Smooth muscle cell (in vitro differentiated cells): ENCODE results near the gene ODC1. TPM values are rescaled to one million over a fixed set of nuclear protein-coding genes. Genes with fewer than 3 reads are reported as not detected.
A peak's percentile ranks its signal among the peaks of the same experiment; 100 is the strongest.

Source experiments
- DNase-seq: peaks from one replicate; lab custom pipeline; 2025; ENCODE audit not compliant: unreplicated experiment; lab: John Stamatoyannopoulos, UW
- H2AFZ ChIP-seq: fragments of 200-600 bp; sonication (generic); 2 replicates; pipeline ENCODE4 v1.6.0; 2016; ENCODE audit warnings: antibody characterized with exemption, low read depth, mild to moderate bottlenecking
- H3F3A ChIP-seq: fragments of 200-600 bp; sonication (generic); 2 replicates; pipeline ENCODE4 v1.6.0; 2017; ENCODE audit warnings: antibody characterized with exemption, low read depth
- H3K27ac ChIP-seq: fragments of 200-600 bp; sonication (generic); 2 replicates; pipeline ENCODE4 v1.5.1; 2016; ENCODE audit warnings: low read depth, mild to moderate bottlenecking
- H3K27me3 ChIP-seq: fragments of 200-600 bp; sonication (generic); 2 replicates; pipeline ENCODE4 v1.6.1; 2016; ENCODE audit warnings: low read depth, mild to moderate bottlenecking
- H3K36me3 ChIP-seq: fragments of 200-600 bp; sonication (generic); 2 replicates; pipeline ENCODE4 v1.5.1; 2016; ENCODE audit warnings: low read depth
- H3K4me1 ChIP-seq: fragments of 200-600 bp; sonication (generic); 2 replicates; pipeline ENCODE4 v1.5.1; 2016; ENCODE audit warnings: low read depth
- H3K4me2 ChIP-seq: fragments of 200-600 bp; sonication (generic); 2 replicates; pipeline ENCODE4 v1.6.0; 2016; ENCODE audit warnings: mild to moderate bottlenecking
- H3K4me3 ChIP-seq: fragments of 200-600 bp; sonication (generic); 2 replicates; pipeline ENCODE4 v1.5.1; 2016; ENCODE audit warnings: mild to moderate bottlenecking
- H3K79me2 ChIP-seq: fragments of 200-600 bp; sonication (generic); 2 replicates; pipeline ENCODE4 v1.6.0; 2016; ENCODE audit warnings: low read depth, mild to moderate bottlenecking
- H3K9ac ChIP-seq: fragments of 200-600 bp; sonication (generic); 2 replicates; pipeline ENCODE4 v1.6.0; 2016; ENCODE audit warnings: low read depth
- H3K9me3 ChIP-seq: fragments of 200-600 bp; sonication (generic); replicated peaks from 2 replicates; pipeline ENCODE4 v1.5.1; 2016; ENCODE audit warnings: low read depth
- H4K20me1 ChIP-seq: fragments of 200-600 bp; sonication (generic); 2 replicates; pipeline ENCODE4 v1.6.0; 2016; ENCODE audit warnings: low read depth
- WGBS: methylation state at CpG from one replicate; pipeline ENCODE4 v1.1.7; 2016; ENCODE audit warnings: low lambda C conversion rate; 5-methylcytosine and 5-hydroxymethylcytosine counted together
- polyA plus RNA-seq: library from polyadenylated mRNA; unstranded; fragments of >200 nt; fragmentation: Nextera tagmentation; extraction: Ambion mirVana; gene quantifications from 2 replicates; pipeline ENCODE4 v1.2.1, GENCODE V29; 2016
- total RNA-seq: library from RNA; depleted of rRNA; stranded (reverse); fragments of >200 nt; gene quantifications from 2 replicates; pipeline ENCODE4 v1.2.3, GENCODE V29; 2014
- TF ChIP-seq, protein P1 (sequence below): fragments of 200-600 bp; sonication (generic); IDR thresholded peaks from 2 replicates; pipeline ENCODE4 v1.5.1; 2017; ENCODE audit warnings: borderline replicate concordance, mild to moderate bottlenecking, antibody characterized with exemption; ENCODE audit not compliant: insufficient read depth, poor library complexity, severe bottlenecking

ODC1 gene
- total and polyA plus RNA-seq, 2 experiments from 2014 or later, result 22.4 to 34.7 TPM

DNA sequence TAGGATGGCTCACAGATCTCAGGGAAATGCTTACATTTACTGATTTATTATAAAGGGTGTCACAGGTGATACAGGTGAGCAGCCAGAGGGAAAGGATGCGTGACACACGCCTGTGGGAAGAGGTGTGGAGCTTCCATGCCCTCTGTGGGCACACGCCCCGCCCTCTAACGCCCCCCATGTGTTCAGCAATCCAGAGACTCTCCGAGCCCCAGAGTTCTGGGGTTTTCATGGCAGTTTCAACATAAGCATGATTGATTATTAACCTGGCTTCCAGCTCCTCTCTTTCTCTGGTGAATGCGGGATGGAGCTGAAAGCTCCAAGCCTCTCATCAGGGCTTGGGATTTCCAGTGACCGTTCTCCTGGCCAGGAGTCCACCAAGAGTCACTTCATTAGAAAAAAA is 34.3 kb upstream of the ODC1 start:
- H3K4me2 ChIP-seq, result peak overlapping the region; percentile 75
- peak overlapping the region; percentile 81 for H2AFZ ChIP-seq
- DNase-seq, result no peak
- H3F3A ChIP-seq, result no peaks in the 10 kb centered on the region
- 74% methylated on average over 8 of the region's 8 CpGs for WGBS
- H3K27me3 ChIP-seq, result peaks cover 8% of the 10 kb centered on the region
- H3K9ac ChIP-seq, result no peak overlapping the region
- H3K9me3 ChIP-seq, result no peaks in the 10 kb centered on the region
- TF ChIP-seq, protein P1, sequence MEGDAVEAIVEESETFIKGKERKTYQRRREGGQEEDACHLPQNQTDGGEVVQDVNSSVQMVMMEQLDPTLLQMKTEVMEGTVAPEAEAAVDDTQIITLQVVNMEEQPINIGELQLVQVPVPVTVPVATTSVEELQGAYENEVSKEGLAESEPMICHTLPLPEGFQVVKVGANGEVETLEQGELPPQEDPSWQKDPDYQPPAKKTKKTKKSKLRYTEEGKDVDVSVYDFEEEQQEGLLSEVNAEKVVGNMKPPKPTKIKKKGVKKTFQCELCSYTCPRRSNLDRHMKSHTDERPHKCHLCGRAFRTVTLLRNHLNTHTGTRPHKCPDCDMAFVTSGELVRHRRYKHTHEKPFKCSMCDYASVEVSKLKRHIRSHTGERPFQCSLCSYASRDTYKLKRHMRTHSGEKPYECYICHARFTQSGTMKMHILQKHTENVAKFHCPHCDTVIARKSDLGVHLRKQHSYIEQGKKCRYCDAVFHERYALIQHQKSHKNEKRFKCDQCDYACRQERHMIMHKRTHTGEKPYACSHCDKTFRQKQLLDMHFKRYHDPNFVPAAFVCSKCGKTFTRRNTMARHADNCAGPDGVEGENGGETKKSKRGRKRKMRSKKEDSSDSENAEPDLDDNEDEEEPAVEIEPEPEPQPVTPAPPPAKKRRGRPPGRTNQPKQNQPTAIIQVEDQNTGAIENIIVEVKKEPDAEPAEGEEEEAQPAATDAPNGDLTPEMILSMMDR, result no peak
- H3K4me3 ChIP-seq, result peak overlapping the region; percentile 24
- H3K79me2 ChIP-seq, result no peaks in the 10 kb centered on the region
- H3K4me1 ChIP-seq, result no peaks in the 10 kb centered on the region
- H3K36me3 ChIP-seq, result no peaks in the 10 kb centered on the region
- no peaks in the 10 kb centered on the region for H4K20me1 ChIP-seq
- H3K27ac ChIP-seq, result no peak overlapping the region

DNA sequence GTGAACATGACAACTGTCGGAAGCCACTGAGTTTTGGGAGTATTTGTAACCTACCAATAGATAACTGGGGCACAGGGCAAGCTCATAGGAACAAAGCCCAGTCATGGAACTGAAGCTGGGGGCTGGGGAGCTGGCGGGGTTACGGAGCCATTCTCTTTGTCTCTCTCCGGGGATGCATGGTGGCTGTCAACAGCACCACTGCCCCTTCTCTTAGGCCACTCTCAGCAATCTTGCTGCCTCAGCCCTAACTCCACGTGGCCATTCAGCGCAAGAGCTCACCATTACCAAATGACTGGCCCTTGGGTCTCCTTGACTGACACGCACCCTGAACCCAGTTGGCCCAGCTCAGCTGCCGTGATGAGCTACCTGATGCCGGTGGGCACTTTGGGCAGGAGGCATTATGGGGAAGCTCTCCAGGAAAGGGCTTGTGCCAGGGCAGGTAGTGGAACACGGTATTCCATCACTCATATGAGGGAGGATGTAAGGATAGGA is 33.6 kb upstream of the ODC1 start:
- H3K9ac ChIP-seq, result no peak overlapping the region
- H3K27me3 ChIP-seq, result peaks cover 5% of the 10 kb centered on the region
- no peak overlapping the region for H3K27ac ChIP-seq
- H3F3A ChIP-seq, result no peaks in the 10 kb centered on the region
- H3K4me3 ChIP-seq, result no peak overlapping the region
- no peak overlapping the region for H2AFZ ChIP-seq
- 94% methylated on average over 9 of the region's 10 CpGs for WGBS
- H3K9me3 ChIP-seq, result no peaks in the 10 kb centered on the region
- no peaks in the 10 kb centered on the region for H3K36me3 ChIP-seq
- DNase-seq, result no peak
- H3K4me2 ChIP-seq, result no peak overlapping the region
- H3K4me1 ChIP-seq, result no peaks in the 10 kb centered on the region
- H3K79me2 ChIP-seq, result no peaks in the 10 kb centered on the region
- TF ChIP-seq, protein P1, result no peak
- H4K20me1 ChIP-seq, result no peaks in the 10 kb centered on the region

DNA sequence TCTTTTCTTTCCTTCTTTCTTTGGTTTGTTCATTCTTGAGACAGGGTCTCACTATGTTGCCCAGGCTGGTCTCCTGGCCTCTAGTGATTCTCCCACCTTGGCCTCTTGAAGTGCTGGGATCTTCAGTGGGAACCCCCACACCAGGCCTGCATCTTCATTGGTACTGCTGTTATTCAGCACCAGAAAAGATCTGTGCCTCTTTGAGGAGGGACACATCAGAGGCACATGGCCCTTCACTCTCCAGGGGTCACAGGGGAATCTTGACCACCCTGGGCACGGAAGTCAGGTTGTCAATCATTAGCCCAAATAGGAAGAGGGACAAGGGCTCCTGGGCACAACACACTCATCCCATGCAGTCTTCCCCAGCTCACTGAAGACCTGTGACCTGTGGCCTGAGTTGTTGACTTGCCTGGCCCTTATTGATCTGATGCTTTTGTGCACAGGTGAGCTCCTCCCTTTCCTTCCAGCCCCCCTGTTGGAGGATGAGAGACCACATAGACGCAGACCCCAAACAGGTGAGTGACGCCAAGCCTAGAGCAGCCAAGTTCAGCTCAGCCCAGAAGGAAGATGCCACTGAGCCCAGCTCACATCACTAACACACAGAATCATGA is 33.0 kb upstream of the ODC1 start:
- H2AFZ ChIP-seq, result no peak overlapping the region

More for the DNA sequence above, 33.0 kb upstream of the ODC1 start:
- TF ChIP-seq, protein P1, result no peak
- WGBS, result 89% methylated on average over 3 of the region's 3 CpGs
- Histone ChIP-seq H3K27me3 (peaks cover 5% of the 10 kb centered on the region), H3K9me3 (no peaks in the 10 kb centered on the region), H4K20me1 (no peaks in the 10 kb centered on the region), H3K4me1 (no peaks in the 10 kb centered on the region), H3K27ac (no peak overlapping the region), H3F3A (no peaks in the 10 kb centered on the region), H3K79me2 (no peaks in the 10 kb centered on the region), H3K4me3 (no peak overlapping the region), H3K36me3 (no peaks in the 10 kb centered on the region), H3K4me2 (no peak overlapping the region), H3K9ac (no peak overlapping the region)
- no peak for DNase-seq
